NCI-H524 (cell line): ENCODE data around the gene PGM2.
"Not testable (repeated sequence)": the region's sequence is repeated elsewhere in the genome, so short reads cannot be mapped to it uniquely, and the experiment has no call there.

Experiments used
- DNase-seq, 2 experiments: peaks; one replicate each; lab custom pipeline; 2025; lab: John Stamatoyannopoulos, UW

Gene PGM2

GRCh38 chr4:37818752-37819151, 7.7 kb upstream of the PGM2 start:
- no peak for DNase-seq

- DNase-seq: not testable (repeated sequence)
Measured at GRCh38 chr4:37820458-37820857, 6.0 kb upstream of the PGM2 start.

DNA sequence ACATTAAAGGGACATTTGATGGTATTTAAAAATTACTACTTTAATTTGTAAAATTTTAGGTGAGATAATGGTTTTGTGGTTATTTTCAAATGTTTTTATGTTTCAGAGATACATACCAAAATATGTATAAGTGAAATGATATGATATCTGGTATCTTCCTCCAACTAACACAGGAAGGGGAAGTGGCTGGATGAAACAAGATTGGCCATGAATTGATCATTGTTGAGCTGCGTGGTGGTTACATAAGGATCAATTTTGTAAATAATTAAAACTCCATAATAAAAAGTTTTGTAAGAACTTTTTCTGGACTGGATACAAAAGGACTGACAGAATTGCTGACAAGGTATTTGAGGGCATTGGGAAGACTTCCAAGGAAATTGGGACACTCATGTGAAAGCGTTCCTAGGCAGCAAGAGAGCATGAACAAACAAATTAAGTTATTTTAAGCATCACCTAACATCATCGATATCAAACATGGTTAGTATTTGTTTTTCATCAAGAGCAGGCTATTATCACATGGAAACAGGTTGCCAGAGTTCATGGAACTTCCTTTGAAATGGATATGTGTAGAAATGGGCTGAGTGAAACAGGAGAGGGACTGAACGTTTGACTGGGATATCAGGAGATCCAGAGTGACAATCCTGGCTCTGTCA, 4.4 kb upstream of the PGM2 start:
- no peak for DNase-seq

GRCh38 chr4:37825501-37825900, 985 bp upstream of the PGM2 start:
- not testable (repeated sequence) for DNase-seq

DNA sequence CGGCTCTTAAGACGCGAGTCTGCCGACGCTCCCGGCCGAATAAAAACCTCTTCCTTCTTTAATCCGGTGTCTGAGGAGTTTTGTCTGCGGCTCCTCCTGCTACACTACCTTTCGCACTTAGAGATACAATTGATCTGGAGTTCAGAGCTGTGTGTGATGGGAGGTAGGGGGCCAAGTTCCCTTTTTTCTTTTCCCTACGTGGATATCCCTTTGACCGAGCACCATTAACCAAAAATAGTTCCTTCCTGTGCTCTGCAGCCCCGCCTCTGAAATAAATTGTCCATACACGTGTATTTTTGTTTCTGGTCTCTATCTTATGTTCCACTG, 555 bp upstream of the PGM2 start:
- DNase-seq: peak in 1 of 2 experiments; percentile 58

DNA sequence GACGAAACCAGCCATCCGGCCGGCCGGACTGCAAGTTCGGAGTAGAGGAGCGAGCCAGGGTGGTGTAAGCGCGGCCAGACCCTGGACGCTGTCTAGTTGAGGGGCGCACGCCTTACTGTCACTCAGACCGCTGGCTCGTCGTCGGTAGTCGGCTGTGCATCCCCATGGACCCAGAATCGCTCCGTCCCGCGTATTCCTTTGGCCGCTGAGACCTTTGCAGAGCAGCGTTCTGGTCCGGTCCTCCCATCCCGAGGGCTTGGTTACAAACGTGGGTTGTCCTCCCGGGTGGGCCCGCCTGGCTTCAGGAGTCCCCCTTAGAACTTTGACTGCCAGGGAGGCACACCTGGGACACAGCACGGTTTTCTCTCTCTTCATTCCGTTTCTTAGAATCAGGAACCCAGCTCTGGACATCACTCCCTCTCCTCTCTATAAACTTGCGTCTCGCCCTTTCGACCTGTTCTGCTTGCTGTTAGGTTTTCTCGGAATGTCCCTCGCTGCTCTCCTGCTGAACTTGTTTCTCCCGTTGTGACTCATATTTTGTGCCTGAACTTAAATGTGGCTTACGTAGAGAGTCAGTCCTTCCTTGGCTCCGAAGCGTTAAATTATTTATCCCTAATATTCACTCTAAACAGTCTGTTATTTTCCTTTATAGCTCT, 672 bp downstream of the PGM2 start:
- DNase-seq: no peak

GRCh38 chr4:37827802-37828321, 1.4 kb downstream of the PGM2 start:
- no peak for DNase-seq

DNA sequence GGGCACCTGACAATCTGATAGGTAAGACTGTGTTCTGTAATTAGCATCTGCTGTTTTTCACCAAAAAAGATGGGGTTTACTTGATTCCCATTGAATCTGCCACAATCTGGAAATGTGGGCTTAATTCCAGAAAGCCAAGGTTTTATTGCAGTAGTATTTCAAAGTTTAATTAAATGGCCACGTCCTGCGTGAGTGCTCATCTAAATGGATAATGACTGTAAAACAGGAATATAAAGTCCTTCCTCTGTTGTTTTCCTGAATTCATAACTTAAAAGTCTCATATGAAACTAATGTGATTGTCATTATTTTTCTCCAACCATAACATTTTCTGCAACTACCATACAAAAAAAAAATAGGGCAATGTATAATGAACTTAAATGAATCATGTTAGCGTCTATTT, 2.4 kb downstream of the PGM2 start:
- DNase-seq: no peak

GRCh38 chr4:37830640-37831039, 4.2 kb downstream of the PGM2 start:
- DNase-seq: no peak

DNA sequence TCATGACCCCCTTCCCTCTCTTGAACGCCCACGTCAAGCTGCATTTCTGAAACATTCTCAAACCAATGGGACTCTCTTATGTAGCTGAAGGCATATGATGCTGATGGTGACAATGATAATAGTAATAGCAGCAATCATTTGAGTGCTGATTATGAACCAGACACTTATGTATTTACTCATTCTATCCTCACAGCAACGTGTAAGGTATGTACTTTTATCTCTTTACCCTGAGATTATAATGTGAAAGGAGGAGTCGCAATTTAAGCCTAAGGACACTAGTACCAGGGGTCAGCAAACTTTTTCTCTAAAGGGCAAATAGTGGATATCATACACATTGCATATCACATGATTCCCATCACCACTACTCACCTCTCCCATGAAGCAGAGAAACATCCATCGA, 8.5 kb downstream of the PGM2 start:
- DNase-seq: no peak

GRCh38 chr4:37835806-37836205, 9.3 kb downstream of the PGM2 start:
- no peak for DNase-seq

DNA sequence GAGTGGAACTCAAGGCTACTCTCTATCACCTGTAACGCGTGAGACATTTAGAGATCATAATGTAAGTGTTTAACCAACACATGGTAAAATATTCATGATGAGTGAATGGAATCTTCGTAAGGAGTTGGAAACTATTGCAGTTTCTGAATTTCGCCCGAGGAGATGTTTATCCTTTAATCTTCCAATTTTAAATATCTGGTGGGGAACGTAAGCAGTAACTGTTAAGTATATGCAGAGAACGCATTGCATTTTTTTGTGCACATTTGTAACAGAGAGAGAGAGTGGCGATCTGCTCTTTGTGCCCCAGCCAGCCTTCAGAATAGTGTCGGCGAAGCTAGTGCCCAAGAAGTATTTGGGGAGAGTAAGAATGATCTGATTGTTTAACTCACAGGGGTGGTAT, 9.8 kb downstream of the PGM2 start:
- DNase-seq: no peak

DNA sequence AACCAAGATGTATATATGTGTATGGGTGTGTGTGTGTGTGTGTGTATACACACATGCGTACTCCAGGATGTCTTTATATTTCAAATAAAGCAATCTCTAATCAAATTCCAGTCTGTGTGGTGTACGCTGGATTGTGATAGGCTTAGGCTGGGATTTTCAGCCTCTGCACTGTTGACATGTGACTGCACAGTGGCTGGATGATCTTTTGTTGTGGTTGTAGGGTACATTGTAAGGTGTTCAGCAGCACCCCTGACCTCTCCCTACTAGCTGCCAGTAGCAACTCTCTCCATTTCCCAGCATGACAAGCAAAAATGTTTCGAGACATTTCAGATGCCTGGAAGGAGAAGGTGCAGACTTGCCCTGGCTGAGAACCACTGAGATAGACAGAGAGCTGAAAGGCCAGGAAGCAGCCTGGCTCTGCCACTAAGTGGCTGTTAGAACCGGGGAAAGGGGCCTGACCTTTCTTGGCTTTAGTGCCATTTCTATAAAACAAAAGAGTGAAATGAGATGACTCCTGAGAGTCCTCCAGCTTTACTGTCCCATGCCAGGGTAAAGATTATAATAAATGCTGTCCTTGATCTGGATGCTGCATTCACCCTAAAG, 10.5 kb downstream of the PGM2 start:
- DNase-seq: no peak

- no peak for DNase-seq
Measured at GRCh38 chr4:37837446-37837845, 11.0 kb downstream of the PGM2 start.

DNA sequence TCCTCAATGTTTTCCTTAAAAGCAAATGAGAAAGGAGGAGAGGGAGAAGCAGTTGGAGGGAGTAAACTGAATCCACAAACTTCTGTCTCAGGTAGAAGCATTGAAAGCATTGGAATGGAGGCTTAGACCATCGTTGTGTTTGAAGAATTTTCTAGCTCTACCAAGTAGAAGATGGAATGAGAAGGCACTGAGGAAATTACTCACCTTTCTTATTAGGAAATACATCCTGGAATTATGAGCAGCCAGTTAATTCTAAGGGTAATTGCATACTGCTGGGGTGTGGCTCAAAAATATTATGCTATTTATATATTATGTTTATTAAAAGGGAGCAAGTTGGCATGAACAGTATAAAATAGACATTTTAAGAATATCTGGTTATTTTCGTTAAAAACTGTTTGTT, 12.9 kb downstream of the PGM2 start:
- no peak for DNase-seq

- DNase-seq: no peak
Measured at GRCh38 chr4:37844204-37844603, 17.7 kb downstream of the PGM2 start.

- DNase-seq: no peak
Measured at GRCh38 chr4:37845201-37845600, 18.7 kb downstream of the PGM2 start.

DNA sequence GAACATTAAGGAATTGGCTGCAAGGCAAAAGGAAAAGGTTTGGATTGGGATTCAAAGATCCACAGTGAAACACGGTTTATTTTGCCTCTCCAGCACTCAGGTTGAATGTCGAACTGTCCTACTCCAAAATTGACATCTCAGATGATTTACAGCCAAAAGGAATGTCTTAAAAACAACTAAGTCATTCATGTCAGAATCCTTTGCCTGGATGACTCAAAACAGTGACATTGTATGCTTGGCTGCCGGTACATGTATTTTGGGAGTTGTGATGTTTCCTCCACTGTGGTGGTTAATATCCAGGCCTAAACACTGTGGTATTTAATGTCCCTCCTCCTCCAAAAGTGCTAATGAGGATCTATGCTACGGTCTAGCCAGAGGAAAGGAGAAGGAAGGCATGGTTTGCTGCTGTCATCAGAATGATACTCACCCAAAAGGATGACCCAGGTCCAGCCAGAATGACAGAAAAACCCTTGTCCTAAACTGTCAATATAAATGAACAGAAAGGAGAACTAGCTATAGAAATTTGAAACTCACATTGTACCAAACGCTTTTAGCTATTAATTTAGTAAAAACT, 20.9 kb downstream of the PGM2 start:
- DNase-seq: no peak

GRCh38 chr4:37852376-37852775, 25.9 kb downstream of the PGM2 start:
- no peak for DNase-seq

GRCh38 chr4:37858112-37858511, 31.6 kb downstream of the PGM2 start:
- no peak for DNase-seq

- DNase-seq: no peak
Measured at GRCh38 chr4:37858872-37859271, 32.4 kb downstream of the PGM2 start.

- DNase-seq: no peak
Measured at GRCh38 chr4:37860266-37860665, 33.8 kb downstream of the PGM2 start.

DNA sequence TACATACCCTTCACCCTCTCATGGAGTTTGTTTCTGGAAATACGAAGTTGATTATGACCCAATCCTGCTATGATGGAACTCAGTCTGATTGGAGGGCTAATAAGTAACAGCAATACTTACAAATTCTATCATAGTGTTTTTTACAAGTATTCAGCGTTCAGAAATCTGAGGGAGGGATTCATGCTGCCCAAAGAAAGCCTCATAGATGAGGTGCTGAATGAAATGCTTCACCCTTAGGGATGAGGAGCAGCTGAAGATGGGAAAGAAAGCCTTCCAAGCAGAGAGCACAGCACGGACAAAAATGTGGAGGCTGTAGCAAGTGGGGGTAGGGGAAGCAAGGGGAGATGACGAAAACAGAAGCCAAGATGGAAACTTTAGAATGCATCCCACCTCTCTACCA, 36.5 kb downstream of the PGM2 start:
- DNase-seq: no peak
